ENCODE results near the gene CDC45. TPM values are rescaled to one million over a fixed set of nuclear protein-coding genes. Genes with fewer than 3 reads are reported as not detected.

CDC45 gene
- total and polyA plus RNA-seq, 10 donors, result 1.5 to 7.3 (median 4.9) TPM

- Histone ChIP-seq H3K4me1 (peaks cover 21 to 80% (median 67%) of the 10 kb centered on the region in 6 donors), H3K27me3 (replicated peaks in 1 of 7) (no peaks in the 10 kb centered on the region), H3K36me3 (peaks cover 0 to 27% (median 21%) of the 10 kb centered on the region in 6 donors), H3K9me3 (no peaks in the 10 kb centered on the region), H3K4me3 (peak within 1 kb of the TSS; percentile 84 to 98 (median 96)), H3K27ac (peak within 1 kb of the TSS; percentile 95 to 99 (median 98))
- 0 to 1% (median 0%) methylated on average over 19 to 66 of the region's 66 CpGs for WGBS, 5 donors
- intact Hi-C loops (cut with DNase I; ENCODE audit: low total_unique reads), result no loop called here
- TF ChIP-seq POLR2A (IDR thresholded peaks at IDR 0.05) (no peak), CTCF (IDR thresholded peaks at IDR 0.05 in 8 of 11, conservative IDR thresholded peaks at IDR 0.05 in 3 of 11) (no peak), POLR2AphosphoS5 (IDR thresholded peaks at IDR 0.05) (peak in 1 of 3 donors; percentile 79)
- DNase-seq, result peak; percentile 96
These were observed 48.0 kb upstream of the CDC45 start, which contains the start of gene HIRA for GRCh38 chr22:19431649-19432132. Gene HIRA, minus strand, starts transcription at chr22:19431733. Its CDS starts 257 bp downstream, at chr22:19431476.

GRCh38 chr22:19432133-19432851 is 47.4 kb upstream of the CDC45 start, which contains the start of gene MRPL40:
Gene MRPL40, plus strand, starts transcription at chr22:19432545. Its CDS starts 10 bp downstream, at chr22:19432555.
- TF ChIP-seq POLR2A (IDR thresholded peaks at IDR 0.05) (peak; percentile 52 to 87 (median 65)), POLR2AphosphoS5 (IDR thresholded peaks at IDR 0.05) (peak; percentile 97 to 98 (median 98)), CTCF (IDR thresholded peaks at IDR 0.05 in 8 of 11, conservative IDR thresholded peaks at IDR 0.05 in 3 of 11) (peak in 5 of 11 experiments; percentile 5 to 41 (median 29))
- peak within 1 kb of the TSS; percentile 95 to 99 (median 98) for H3K27ac ChIP-seq
- H3K27me3 ChIP-seq (replicated peaks in 1 of 7), result no peaks in the 10 kb centered on the region
- H3K4me3 ChIP-seq, result peak within 1 kb of the TSS; percentile 84 to 98 (median 96)
- peaks cover 0 to 33% (median 25%) of the 10 kb centered on the region in 6 donors for H3K36me3 ChIP-seq
- H3K9me3 ChIP-seq, result no peaks in the 10 kb centered on the region
- DNase-seq, result peak; percentile 99
- 0% methylated on average over 35 to 74 of the region's 74 CpGs for WGBS, 5 donors
- H3K4me1 ChIP-seq, result peaks cover 21 to 74% (median 63%) of the 10 kb centered on the region in 6 donors
- intact Hi-C loops (cut with DNase I; ENCODE audit: low total_unique reads), result no loop called here

- TF ChIP-seq POLR2AphosphoS5 (IDR thresholded peaks at IDR 0.05), result no peak
- no peak for TF ChIP-seq CTCF (IDR thresholded peaks at IDR 0.05 in 8 of 11, conservative IDR thresholded peaks at IDR 0.05 in 3 of 11)
- no peak for TF ChIP-seq POLR2A (IDR thresholded peaks at IDR 0.05)
- Histone ChIP-seq H3K27me3 (replicated peaks in 1 of 7) (no peaks in the 10 kb centered on the region), H3K36me3 (peaks cover 0 to 51% (median 28%) of the 10 kb centered on the region in 6 donors), H3K4me3 (no peak overlapping the region), H3K9me3 (no peaks in the 10 kb centered on the region), H3K4me1 (peaks cover 19 to 62% (median 44%) of the 10 kb centered on the region in 6 donors), H3K27ac (peak overlapping the region in 4 of 8 donors; percentile 3 to 99 (median 81))
- intact Hi-C loops (cut with DNase I; ENCODE audit: low total_unique reads), result no loop called here
- WGBS, 5 donors, result 81 to 89% (median 85%) methylated on average over 7 of the region's 7 CpGs
- DNase-seq, result no peak
These were observed 45.3 kb upstream of the CDC45 start for GRCh38 chr22:19434401-19434800.
